Measurements from ENCODE around the gene GUCY2D.
"Not testable (repeated sequence)": the region's sequence is repeated elsewhere in the genome, so short reads cannot be mapped to it uniquely, and the experiment has no call there.

The GUCY2D gene

GRCh38 chr17:8001976-8002720 lies at the start of gene GUCY2D:
TSS of gene GUCY2D (plus strand) at chr17:8002615. CDS start at chr17:8003048, 433 bp downstream.
- no peak for DNase-seq

DNA sequence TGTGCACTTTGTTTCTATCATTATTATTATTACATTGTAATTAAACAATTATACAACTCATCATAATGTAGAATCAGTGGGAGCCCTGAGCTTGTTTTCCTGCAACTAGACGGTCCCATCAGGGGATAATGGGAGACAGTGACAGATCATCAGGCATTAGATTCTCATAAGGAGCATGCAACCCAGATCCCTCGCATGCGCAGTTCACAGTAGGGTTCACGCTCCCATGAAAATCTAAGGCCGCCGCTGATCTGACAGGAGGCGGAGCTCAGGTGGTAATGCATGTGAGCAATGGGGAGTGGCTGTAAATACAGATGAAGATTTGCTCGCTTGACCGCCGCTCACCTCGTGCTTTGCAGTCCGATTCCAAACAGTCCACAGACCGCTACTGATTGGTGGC lies 49.1 kb upstream of the GUCY2D start:
- DNase-seq: not testable (repeated sequence)

DNA sequence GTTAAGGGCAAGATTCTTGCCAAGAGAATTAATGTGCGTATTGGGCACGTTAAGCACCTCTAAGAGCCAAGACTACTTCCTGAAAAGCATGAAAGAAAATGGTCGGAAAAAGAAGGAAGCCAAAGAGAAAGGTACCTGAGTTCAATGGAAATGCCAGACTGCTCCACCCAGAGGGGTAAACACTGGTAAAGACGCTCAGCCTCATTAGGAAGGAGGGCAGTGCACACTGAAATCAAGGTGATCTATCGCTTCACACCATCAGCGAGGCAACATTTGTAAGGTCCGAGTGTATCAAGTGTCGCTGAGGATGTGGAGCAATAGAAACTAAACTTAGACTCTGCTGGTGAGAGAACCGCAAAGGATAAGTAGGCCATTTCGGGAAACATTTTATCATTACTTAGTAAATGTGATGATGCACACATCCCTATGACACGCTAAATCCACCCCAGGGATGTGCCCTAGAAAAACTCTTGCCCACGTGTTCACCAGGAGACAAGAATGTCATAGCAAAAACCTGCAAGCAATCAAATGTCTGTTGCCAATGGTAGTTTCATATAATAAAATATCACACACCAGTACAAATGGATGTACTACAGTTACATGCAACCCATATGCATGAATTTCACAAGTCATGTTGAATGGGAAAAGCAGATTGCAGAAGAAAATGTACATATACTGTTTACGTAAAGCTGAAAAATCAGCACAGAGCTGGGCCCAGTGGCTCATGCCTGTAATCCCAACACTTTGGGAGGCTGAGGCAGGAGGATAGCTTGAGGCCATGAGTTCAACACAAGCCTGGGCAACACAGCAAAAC lies 46.8 kb upstream of the GUCY2D start:
- no peak for DNase-seq

DNA sequence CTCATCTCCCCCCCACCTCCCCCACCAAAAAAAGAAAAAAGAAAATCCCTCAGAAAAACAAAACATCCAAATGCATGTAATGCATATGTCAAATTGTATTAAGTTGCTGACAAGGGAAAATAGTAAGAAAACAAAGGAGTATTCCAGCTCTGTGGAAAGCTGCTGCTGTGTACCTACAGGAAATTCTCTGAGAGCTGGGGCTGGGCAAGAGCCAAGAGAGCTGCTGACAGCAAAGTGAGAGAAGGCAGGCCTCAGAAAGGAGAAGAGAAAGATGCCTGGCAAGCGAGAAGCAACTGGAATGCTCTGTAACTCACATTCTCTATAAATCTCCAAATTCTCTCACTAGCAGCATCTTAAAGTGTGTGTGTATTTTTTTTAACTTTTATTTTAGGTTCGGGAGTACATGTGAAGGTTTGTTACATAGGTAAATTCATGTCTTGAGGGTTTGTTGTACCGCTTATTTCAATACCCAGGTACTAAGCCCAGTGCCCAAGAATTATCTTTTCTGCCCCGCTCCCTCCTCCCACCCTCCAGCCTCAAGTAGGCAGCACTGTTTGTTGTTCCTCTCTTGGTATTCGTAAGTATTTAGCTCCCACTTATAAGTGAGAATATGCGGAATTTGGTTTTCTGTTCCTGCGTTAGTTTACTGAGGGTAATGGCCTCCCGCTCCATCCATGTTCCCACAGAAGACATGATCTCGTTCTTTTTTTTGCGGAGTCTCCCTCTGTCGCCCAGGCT lies 46.0 kb upstream of the GUCY2D start:
- no peak for DNase-seq

DNA sequence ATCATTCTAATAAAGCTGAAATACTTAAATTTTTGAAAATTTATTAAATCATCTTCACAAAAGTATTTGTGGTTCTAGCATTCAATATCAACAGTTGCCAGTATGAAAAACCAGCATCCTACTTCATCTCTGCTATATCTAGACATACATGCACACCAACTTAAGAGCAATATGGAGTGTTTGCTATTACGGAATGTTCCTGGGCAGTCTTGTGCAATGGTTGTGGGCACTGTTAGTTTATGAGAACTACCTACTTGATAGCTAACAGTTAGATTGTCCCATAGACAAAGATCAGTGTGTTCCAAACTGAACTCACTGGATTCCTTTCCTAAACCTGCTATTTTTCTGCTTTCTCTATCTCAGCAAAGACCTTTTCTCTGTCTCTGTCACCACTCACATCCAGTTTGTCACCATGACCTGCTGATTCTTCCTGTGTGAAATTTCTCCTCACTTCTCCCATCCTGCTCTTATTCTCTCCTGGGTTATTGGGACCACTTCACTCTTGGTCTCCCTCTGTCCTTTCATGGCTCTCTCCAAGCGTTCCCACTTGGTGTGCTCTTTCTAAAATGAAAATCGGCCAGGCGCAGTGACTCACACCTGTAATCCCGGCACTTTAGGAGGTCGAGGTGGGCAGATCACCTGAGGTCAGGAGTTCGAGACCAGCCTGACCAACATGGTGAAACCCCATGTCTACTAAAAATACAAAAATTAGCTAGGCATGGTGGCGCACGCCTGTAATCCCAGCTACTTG lies 42.7 kb upstream of the GUCY2D start:
- no peak for DNase-seq

DNA sequence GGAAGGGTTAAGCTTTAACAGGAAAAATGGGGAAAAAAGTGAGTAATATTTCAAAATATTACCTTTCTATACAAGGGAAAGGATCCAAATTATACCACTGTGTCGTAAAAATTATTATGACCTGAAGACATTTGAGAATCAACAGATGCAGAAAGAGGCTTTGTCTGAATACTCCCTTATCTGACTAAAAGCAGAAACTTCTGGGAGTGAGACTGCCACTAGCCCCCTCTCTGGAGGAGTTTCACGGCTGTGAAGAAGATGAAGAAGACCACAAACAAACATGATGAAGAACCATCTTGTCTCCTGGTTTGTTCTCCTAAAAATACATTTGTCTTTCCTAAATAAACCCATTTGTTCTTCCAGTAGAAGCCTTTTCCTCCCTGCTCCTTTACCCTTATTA lies 41.0 kb upstream of the GUCY2D start:
- no peak for DNase-seq

GRCh38 chr17:7967751-7968150 lies 34.7 kb upstream of the GUCY2D start:
- no peak for DNase-seq

DNA sequence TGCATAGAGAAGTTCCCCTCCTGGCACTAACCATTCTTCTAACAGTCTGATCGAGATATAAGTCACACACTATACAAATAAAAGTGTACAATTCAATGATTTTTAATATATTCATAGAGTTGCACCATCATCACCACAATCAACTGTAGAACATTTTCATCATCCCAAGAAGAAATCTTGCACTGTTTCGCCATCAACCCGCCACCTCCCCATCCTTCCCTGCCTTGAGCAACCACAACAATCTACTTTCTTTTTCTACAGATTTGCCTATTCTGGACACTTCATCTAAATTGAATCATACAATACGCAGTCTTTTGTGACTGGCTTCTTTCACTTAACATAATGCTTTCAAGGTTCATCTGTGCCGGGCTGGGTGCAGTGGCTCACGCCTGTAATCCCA lies 33.0 kb upstream of the GUCY2D start:
- no peak for DNase-seq

- no peak for DNase-seq
These were observed 30.8 kb upstream of the GUCY2D start for GRCh38 chr17:7971651-7972050.

GRCh38 chr17:7972131-7972785 lies 30.2 kb upstream of the GUCY2D start:
- no peak for DNase-seq

- no peak for DNase-seq
These were observed 27.7 kb upstream of the GUCY2D start for GRCh38 chr17:7974638-7975131.

GRCh38 chr17:7977039-7977438 lies 25.4 kb upstream of the GUCY2D start:
- DNase-seq: no peak

GRCh38 chr17:7977805-7978204 lies 24.6 kb upstream of the GUCY2D start:
- no peak for DNase-seq

DNA sequence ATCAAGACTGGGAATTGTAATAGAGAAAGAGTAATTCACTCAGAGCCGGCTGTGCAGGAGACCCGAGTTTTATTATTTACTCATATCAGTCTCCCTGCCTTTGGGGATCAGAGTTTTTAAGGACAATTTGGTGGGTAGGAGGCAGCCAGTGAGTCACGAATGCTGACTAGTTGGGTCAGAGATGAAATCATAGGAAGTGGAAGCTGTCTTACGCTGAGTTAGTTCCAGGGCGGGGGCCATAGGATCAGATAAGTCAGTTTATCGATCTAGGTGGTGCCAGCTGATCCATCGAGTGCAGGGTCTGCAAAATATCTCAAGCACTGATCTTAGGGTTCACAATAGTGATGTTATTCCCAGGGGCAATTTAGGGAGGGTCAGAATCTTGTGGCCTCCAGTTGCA lies 20.2 kb upstream of the GUCY2D start:
- no peak for DNase-seq

DNA sequence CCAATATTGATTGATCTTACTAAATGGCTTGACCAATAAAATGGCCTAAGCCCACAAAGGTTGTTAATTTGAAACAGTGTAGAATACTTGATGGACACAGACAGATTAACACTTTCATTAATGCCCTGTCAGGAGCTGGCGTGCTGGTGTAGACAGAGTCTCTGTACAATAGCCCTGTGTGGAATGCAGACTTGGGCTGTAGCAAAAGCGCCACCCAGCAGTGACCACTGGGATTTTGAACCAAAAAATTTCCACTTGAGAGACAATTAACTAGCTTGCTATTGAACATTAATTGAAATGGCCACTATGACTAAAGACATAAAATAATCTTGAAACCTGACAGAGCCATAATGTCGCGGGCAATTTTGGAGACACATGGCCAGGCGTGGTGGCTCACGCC lies 19.7 kb upstream of the GUCY2D start:
- DNase-seq: no peak

- DNase-seq: no peak
These were observed 17.5 kb upstream of the GUCY2D start for GRCh38 chr17:7984904-7985303.

DNA sequence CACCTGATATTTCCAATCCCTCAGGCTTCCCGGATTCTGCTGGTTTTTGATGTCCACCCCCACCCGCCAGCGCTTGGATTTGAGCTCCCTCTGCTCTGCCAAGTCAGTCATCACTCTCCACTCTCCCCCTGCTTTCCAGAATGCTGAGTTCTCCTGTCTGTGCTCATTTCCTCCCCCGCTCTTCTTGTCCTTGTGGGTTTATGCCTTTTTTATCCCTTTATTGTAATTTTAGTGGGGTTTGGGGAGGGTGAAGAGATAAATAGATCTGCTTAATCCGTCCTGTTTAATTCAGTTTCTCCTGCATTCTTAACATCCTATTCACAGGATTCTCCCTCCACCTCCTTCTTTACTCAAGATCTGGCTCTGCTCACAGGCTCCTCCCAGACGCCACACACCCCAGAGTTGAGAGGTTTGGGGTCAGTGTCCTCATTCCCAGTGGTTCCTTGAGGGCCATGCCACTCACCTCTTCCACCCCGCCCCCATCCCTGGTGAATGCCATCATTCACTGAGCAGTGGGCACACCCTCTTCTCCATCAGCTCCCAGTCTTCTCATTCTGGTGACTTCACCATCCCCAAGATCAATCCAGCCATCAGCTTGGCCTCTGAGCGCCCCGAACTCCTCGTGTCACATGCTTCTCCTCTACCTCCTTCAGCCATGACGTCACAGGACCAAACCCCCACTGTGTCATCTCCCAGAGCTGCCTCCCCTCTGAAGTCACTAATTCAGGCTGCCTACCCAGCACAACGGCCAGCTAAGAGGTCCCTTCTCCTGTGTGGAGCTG lies 15.1 kb upstream of the GUCY2D start:
- no peak for DNase-seq

GRCh38 chr17:7988750-7989178 lies 13.7 kb upstream of the GUCY2D start:
- peak; percentile 50 for DNase-seq

DNA sequence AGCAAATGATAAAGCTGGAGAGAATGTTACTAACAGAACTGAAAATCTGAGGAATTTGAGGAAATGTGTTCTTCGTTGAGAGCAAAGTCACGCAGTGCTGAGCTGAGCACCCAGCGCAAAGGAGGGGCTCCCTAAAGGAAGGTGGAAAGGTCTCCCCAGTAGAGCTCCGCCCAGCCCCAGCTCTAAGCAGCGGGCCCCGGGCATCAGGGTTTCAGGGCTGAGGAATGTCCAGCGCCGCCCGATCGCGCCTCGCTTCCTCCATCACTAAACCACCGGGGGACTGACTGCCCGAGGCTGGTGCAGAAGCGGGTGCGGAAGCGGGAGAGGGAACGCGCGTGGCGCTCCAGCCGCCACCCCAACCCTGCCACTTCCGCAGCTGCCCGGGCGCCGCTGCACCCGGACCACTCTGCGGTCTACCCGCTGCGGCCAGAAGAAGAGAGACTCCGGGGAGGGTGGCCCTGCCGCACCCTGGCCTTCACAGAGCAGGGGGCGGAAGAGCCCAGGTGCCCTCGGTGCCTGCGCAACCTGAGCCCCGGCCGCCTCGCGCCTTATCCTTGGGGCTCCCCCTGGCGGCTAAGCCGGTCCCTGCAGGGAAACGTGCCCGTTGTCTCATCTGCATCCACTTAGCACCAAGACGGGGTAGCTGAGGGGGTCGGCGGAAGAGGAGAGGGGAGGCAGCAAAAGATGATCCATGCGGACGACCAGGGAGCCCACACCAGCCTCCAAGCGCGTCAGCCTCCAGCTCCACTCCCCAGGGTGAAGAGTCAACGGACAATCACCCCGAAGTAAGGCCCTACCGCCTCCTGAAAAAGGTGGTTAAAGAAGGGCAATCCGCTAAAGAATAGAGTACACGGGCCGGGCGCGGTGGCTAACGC lies 12.4 kb upstream of the GUCY2D start:
- DNase-seq: peak; percentile 28

GRCh38 chr17:7992516-7992915 lies 9.9 kb upstream of the GUCY2D start:
- DNase-seq: no peak
